Chondrocyte (in vitro differentiated cells): Measurements from ENCODE around the gene SCT. TPM values are rescaled to one million over a fixed set of nuclear protein-coding genes. Genes with fewer than 3 reads are reported as not detected.

Experiments used
- DNase-seq: peaks from one replicate; pipeline ENCODE4 v3.0.0; 2021; ENCODE audit warnings: mixed read lengths, low spot score
- H3K27ac Mint-ChIP-seq: one replicate; pipeline ENCODE4 v1.8.0; 2021; ENCODE audit warnings: mild to moderate bottlenecking, moderate library complexity, mixed read lengths; ENCODE audit not compliant: unreplicated experiment
- H3K27me3 Mint-ChIP-seq: 2 replicates; pipeline ENCODE4 v1.8.0; 2021; ENCODE audit warnings: low read depth, mixed read lengths
- H3K36me3 Mint-ChIP-seq: 2 replicates; pipeline ENCODE4 v1.8.0; 2021; ENCODE audit warnings: low read depth, mixed read lengths
- H3K4me1 Mint-ChIP-seq: 2 replicates; pipeline ENCODE4 v1.8.0; 2021; ENCODE audit warnings: low read depth, mild to moderate bottlenecking, mixed read lengths
- H3K4me3 Mint-ChIP-seq: one replicate; pipeline ENCODE4 v1.8.0; 2021; ENCODE audit warnings: mild to moderate bottlenecking, moderate library complexity, mixed read lengths; ENCODE audit not compliant: unreplicated experiment
- H3K9me3 Mint-ChIP-seq: 2 replicates; pipeline ENCODE4 v1.8.0; 2021; ENCODE audit warnings: low read depth, mixed read lengths
- CTCF ChIP-seq: fragments of 200-600 bp; sonication (generic); IDR thresholded peaks from 2 replicates; pipeline ENCODE4 v1.5.0; 2021; ENCODE audit warnings: antibody characterized with exemption, mild to moderate bottlenecking, moderate library complexity
- total RNA-seq: library from RNA; stranded (reverse); gene quantifications from 3 replicates; pipeline ENCODE4 v1.2.1, GENCODE V29; 2021

The SCT gene
- total RNA-seq, 1 donor from 2014 or later: 0.72 TPM

- Mint-ChIP-seq H3K9me3 (no peaks in the 10 kb centered on the region), H3K4me1 (peaks cover 14% of the 10 kb centered on the region), H3K4me3 (no peak overlapping the region), H3K36me3 (peaks cover 9% of the 10 kb centered on the region), H3K27me3 (no peaks in the 10 kb centered on the region), H3K27ac (no peak overlapping the region)
- no peak for TF ChIP-seq CTCF
- DNase-seq: peak; percentile 95
Measured at GRCh38 chr11:613369-613968, 13.5 kb downstream of the SCT start.

GRCh38 chr11:612961-613300 lies 14.1 kb downstream of the SCT start:
- Mint-ChIP-seq H3K4me1 (peaks cover 14% of the 10 kb centered on the region), H3K4me3 (no peak overlapping the region), H3K27me3 (no peaks in the 10 kb centered on the region), H3K9me3 (no peaks in the 10 kb centered on the region), H3K27ac (peak overlapping the region; percentile 41), H3K36me3 (peaks cover 12% of the 10 kb centered on the region)
- DNase-seq: no peak
- TF ChIP-seq CTCF: no peak

DNA sequence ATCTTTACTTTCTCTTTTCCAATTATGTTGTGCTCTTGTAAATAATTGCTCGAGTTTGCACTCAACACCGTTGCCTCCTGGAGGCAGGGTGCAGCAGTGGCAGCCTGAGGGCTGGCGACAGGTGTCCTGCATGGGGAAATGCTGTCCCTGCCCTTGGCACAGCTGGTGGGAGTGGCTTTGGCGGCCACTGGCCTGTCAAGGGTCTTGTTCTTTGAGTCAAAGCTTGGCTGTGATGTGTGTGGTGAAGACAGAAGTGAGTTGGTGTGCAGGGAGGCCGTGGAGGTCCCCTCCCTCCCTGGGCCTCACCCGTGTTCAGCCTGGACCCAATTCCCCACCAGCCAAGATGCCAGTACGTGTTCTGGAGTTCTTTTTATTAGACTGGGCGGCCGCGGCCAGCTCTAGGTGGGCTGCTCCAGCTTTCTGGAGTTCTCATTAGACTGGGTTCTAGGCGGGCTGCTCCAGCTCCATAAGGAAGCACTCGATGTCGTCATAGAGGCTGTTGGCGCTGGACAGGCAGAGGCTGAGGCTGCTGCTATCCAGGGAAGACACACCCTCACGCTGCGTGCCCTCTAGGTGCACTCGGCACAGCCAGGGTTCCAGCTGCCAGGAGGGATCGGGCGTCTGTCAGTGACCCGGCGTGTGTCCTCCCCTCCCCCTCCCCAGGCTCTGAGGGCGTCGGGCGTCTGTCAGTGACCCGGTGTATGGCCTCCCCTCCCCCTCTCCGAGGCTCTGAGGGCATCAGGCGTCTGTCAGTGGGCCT lies 14.6 kb downstream of the SCT start:
- Mint-ChIP-seq H3K27ac (peak overlapping the region; percentile 29), H3K4me1 (peaks cover 14% of the 10 kb centered on the region), H3K36me3 (peaks cover 12% of the 10 kb centered on the region), H3K27me3 (no peaks in the 10 kb centered on the region), H3K9me3 (no peaks in the 10 kb centered on the region), H3K4me3 (no peak overlapping the region)
- DNase-seq: peak; percentile 93
- peak; percentile 49 for TF ChIP-seq CTCF

DNA sequence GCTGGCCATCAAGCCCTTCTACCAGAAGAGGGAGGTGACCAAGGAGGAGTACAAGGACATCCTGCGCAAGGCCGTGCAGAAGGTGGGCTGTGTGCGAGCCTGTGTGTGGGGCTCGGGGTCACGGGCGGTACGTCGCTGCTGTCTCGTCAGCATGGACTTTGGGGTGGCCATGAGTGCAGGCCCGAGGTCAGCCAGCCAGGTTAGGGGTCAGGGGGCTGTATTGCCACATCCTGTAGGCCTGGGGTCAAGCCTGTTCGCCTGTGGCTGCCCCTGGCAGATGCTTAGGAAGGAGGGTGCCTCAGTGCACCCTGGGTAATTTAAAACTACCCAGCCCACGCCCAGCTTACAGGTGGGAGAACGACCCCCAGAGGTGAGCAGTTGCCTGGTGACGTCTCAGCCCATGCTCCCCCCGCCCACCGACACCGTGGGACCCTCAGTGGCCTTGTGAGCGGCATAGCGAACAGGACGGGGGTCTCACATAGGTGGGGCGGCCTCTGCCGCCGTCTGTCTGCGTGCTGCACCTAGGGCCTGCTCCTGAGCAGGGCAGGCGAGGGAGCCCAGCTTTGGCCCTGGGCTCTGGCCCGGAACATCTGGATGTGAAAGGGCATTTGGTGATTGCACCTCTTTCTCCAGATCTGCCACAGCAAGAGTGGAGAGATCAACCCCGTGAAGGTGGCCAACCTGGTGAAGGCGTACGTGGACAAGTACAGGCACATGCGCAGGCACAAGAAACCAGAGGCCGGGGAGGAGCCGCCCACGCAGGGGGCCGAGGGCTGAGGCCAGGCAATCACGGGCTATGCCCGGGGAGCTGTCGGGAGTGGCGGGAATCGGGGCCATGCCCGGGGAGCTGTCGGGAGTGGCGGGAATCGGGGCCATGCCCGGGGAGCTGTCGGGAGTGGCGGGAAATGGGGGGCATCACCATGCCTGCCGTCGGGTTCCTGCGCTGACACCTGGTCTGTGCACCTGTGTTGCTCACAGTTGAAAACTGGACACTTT lies 15.7 kb downstream of the SCT start:
- no peak for DNase-seq
- Mint-ChIP-seq H3K4me1 (peaks cover 14% of the 10 kb centered on the region), H3K9me3 (no peaks in the 10 kb centered on the region), H3K27ac (no peak overlapping the region), H3K4me3 (no peak overlapping the region), H3K36me3 (peaks cover 19% of the 10 kb centered on the region), H3K27me3 (no peaks in the 10 kb centered on the region)
- TF ChIP-seq CTCF: no peak

DNA sequence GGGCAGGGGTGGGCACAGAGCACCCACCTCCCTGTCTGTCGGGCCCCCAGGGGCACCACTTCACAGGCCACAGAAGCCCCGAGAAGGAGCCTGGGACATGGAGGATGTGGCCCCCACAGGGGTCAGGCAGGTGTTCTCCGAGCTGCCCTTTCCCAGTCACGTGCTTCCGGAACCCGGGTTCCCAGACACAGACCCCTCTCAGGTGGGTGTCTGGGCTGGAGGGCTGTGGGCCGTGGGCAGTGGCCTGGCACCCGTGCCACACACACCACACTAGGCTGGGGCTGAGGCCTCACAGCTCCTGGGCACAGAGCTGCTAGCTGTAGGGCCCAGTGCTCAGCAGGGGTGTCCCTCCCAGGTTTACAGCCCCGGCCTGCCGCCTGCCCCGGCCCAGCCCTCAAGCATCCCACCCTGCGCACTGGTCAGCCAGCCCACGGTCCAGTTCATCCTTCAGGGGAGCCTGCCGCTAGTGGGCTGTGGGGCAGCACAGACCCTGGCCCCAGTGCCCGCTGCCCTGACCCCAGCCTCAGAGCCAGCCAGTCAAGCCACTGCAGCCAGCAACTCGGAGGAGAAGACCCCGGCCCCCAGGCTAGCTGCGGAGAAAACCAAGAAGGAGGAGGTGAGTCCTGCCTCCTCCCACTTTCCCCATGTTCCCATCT lies 16.7 kb downstream of the SCT start:
- H3K4me1 Mint-ChIP-seq: peaks cover 8% of the 10 kb centered on the region
- peaks cover 19% of the 10 kb centered on the region for H3K36me3 Mint-ChIP-seq
- no peaks in the 10 kb centered on the region for H3K9me3 Mint-ChIP-seq
- H3K27me3 Mint-ChIP-seq: no peaks in the 10 kb centered on the region
- no peak overlapping the region for H3K27ac Mint-ChIP-seq
- no peak for DNase-seq
- no peak for TF ChIP-seq CTCF
- no peak overlapping the region for H3K4me3 Mint-ChIP-seq
